Transverse colon (tissue), 4 donors: ENCODE measurements around the gene ADK. TPM values are rescaled to one million over a fixed set of nuclear protein-coding genes. Genes with fewer than 3 reads are reported as not detected.

Experiments used
- DNase-seq: peaks from one replicate; pipeline ENCODE4 v3.0.0-alpha.2; 2019
- H3K27ac ChIP-seq, 4 donors: fragments of 200-600 bp; sonication (generic); 2 replicates each; pipeline ENCODE4 v1.5.1; 2016 to 2018; ENCODE audit warnings: inconsistent platforms in 4 of 4
- H3K27me3 ChIP-seq: fragments of 200-600 bp; sonication (generic); 2 replicates; pipeline ENCODE4 v1.5.1; 2017; ENCODE audit warnings: inconsistent platforms
- H3K36me3 ChIP-seq, 4 donors: fragments of 200-600 bp; sonication (generic); 2 replicates each; pipeline ENCODE4 v1.5.1; 2017 to 2019; ENCODE audit warnings: inconsistent platforms in 4 of 4
- H3K4me1 ChIP-seq, 4 donors: fragments of 200-600 bp; sonication (generic); 2 replicates each; pipeline ENCODE4 v1.5.1; 2017 to 2020; ENCODE audit warnings: inconsistent platforms in 4 of 4
- H3K4me3 ChIP-seq, 4 donors: fragments of 200-600 bp; sonication (generic); 1 replicate in 1 of 4; 2 replicates in 3 of 4; pipeline versions ENCODE4 v1.5.1 to v1.6.1; 2017 to 2019; ENCODE audit warnings: inconsistent platforms in 4 of 4
- H3K9me3 ChIP-seq, 2 donors: fragments of 200-600 bp; sonication (generic); 2 replicates each; pipeline ENCODE4 v1.5.1; 2017 to 2019; ENCODE audit warnings: inconsistent platforms in 2 of 2
- EP300 ChIP-seq: sonication (generic); formaldehyde crosslinking; IDR thresholded peaks from one replicate; pipeline ENCODE4 v1.6.1; 2017; ENCODE audit warnings: antibody characterized with exemption, low read depth
- POLR2A ChIP-seq: fragments of 450-650 bp; IDR thresholded peaks from one replicate; pipeline ENCODE4 v1.6.1; 2016; ENCODE audit warnings: antibody characterized with exemption, mild to moderate bottlenecking, moderate library complexity
- POLR2AphosphoS5 ChIP-seq, 3 donors: sonication (generic); formaldehyde crosslinking; IDR thresholded peaks; one replicate each; pipeline ENCODE4 v1.6.1; 2016; ENCODE audit warnings: antibody characterized with exemption in 3 of 3
- WGBS, 2 donors: methylation state at CpG; one replicate each; pipeline ENCODE4 v1.1.5; 2018; ENCODE audit warnings: low coverage in 1 of 2; 5-methylcytosine and 5-hydroxymethylcytosine counted together
- in situ Hi-C, 4 donors: fragments of 200-750 bp; cut with MboI; loops; one replicate each; pipeline versions ENCODE4 v1.15.0 to v1.15.1; 2017; ENCODE audit warnings: low sequenced_read_pairs in 3 of 4, low pct_ligation_motif_present in 1 of 4, low pct_unique_long_range_greater_than_20kb in 1 of 4
- intact Hi-C: fragments of 100-400 bp; cut with DNase I; formaldehyde crosslinking; loops from one replicate; pipeline ENCODE4 v1.15.1; 2023; ENCODE audit warnings: low total_unique reads
- total RNA-seq, 4 donors: library from RNA; depleted of rRNA; stranded (reverse); fragments of >200 nt; gene quantifications; one replicate each; pipeline ENCODE4 v1.1.0, GENCODE V29; 2016
- TF ChIP-seq, protein P1 (sequence below), 5 experiments: fragments of 200-600 bp in 3 of 5; fragments of 450-650 bp in 2 of 5; sonication (generic) in 3 of 5; IDR thresholded peaks; 1 replicate in 2 of 5; 2 replicates in 3 of 5; pipeline ENCODE4 v1.5.1; 2016 to 2017; ENCODE audit warnings: antibody characterized with exemption in 5 of 5, inconsistent platforms in 3 of 5, mild to moderate bottlenecking in 2 of 5, moderate library complexity in 1 of 5

ADK gene
- total RNA-seq, 4 donors from 2014 or later: 6.8 to 25.2 (median 14.8) TPM

GRCh38 chr10:74194545-74194944 lies 43.5 kb downstream of the ADK start:
- TF ChIP-seq POLR2A (no peak), EP300 (no peak), POLR2AphosphoS5 (IDR thresholded peaks at IDR 0.05) (no peak)
- TF ChIP-seq, protein P1, sequence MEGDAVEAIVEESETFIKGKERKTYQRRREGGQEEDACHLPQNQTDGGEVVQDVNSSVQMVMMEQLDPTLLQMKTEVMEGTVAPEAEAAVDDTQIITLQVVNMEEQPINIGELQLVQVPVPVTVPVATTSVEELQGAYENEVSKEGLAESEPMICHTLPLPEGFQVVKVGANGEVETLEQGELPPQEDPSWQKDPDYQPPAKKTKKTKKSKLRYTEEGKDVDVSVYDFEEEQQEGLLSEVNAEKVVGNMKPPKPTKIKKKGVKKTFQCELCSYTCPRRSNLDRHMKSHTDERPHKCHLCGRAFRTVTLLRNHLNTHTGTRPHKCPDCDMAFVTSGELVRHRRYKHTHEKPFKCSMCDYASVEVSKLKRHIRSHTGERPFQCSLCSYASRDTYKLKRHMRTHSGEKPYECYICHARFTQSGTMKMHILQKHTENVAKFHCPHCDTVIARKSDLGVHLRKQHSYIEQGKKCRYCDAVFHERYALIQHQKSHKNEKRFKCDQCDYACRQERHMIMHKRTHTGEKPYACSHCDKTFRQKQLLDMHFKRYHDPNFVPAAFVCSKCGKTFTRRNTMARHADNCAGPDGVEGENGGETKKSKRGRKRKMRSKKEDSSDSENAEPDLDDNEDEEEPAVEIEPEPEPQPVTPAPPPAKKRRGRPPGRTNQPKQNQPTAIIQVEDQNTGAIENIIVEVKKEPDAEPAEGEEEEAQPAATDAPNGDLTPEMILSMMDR (IDR thresholded peaks at IDR 0.05): no peak
- intact Hi-C loops: no loop called here
- H3K27ac ChIP-seq: no peak overlapping the region
- no peak for DNase-seq
- peaks cover 5 to 33% (median 10%) of the 10 kb centered on the region in 4 donors for H3K4me1 ChIP-seq
- in situ Hi-C loops: no loop called here
- H3K27me3 ChIP-seq: no peaks in the 10 kb centered on the region
- 69 to 75% methylated on average over 3 of the region's 3 CpGs for WGBS, 2 donors
- H3K36me3 ChIP-seq: no peaks in the 10 kb centered on the region
- no peaks in the 10 kb centered on the region for H3K9me3 ChIP-seq
- no peak overlapping the region for H3K4me3 ChIP-seq

DNA sequence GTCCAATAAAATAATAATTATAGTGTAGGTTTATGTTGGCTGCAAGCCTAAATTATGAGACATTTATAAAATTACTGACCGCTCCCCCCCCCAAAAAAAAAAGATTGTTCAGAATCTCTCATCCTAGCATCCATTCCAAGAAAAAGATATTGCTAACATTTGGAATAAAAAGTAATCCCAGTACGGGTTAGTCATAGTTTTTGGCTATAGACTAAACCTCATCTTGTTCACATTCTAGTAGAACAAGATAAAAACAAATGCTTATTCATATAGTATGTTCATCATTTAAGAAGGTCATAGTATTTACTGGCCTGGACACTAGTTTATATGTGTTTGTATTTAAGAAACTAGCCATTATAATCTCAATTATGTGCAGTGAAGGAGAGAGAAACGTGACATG lies 44.0 kb downstream of the ADK start:
- TF ChIP-seq EP300 (no peak), POLR2AphosphoS5 (IDR thresholded peaks at IDR 0.05) (no peak), POLR2A (no peak)
- TF ChIP-seq, protein P1 (IDR thresholded peaks at IDR 0.05): no peak
- no peak for DNase-seq
- 79 to 80% methylated on average over 3 of the region's 3 CpGs for WGBS, 2 donors

DNA sequence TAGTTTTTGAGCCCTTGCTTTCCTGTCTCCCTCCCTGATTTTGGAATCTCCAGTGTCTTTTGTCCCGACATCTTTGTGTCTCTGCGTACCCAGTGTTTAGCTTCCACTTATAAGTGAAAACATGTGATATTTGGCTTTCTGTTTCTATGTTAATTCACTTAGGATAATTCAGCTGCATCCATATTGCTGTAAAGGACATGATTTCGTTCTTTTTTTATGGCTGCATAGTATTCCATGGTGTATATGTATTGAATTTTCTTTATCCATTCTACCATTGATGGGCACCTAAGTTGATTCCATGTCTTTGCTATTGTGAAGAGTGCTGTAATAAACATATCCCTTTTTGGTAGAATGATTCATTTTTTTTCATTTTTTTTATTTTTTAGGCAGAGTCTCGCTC lies 48.3 kb downstream of the ADK start:
- Histone ChIP-seq H3K27me3 (no peaks in the 10 kb centered on the region), H3K9me3 (no peaks in the 10 kb centered on the region), H3K27ac (no peak overlapping the region), H3K4me3 (no peak overlapping the region), H3K4me1 (peaks cover 0 to 4% (median 0%) of the 10 kb centered on the region in 4 donors), H3K36me3 (no peaks in the 10 kb centered on the region)
- WGBS, 2 donors: 95 to 97% methylated on average over 3 to 4 of the region's 4 CpGs
- DNase-seq: no peak
- TF ChIP-seq POLR2AphosphoS5 (IDR thresholded peaks at IDR 0.05) (no peak), POLR2A (no peak), EP300 (no peak)
- in situ Hi-C loops: no loop called here
- intact Hi-C loops: no loop called here

More for the DNA sequence above, 44.0 kb downstream of the ADK start:
- Histone ChIP-seq H3K27ac (no peak overlapping the region), H3K36me3 (no peaks in the 10 kb centered on the region), H3K27me3 (no peaks in the 10 kb centered on the region), H3K9me3 (no peaks in the 10 kb centered on the region), H3K4me1 (peaks cover 4 to 28% (median 6%) of the 10 kb centered on the region in 4 donors), H3K4me3 (no peak overlapping the region)
- intact Hi-C loops (no loop called here), in situ Hi-C loops (no loop called here)

DNA sequence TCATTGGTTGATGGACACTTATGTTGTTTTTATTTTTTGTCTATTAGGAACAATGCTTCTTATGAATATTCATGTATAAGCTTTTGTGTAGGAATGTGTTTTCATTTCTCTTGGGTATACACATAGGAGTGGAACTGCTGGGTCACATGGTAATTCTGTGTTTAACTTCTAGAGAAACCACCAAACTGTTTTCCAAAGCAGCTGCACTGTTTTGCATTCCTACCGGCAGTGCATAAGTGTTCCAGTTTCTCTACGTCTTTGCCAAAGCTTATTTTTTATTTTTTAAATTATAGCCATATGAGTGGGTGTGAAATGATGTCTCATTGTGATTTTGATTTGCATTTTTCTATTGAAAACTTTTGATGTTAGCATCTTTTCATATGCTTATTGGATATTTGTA lies 51.3 kb downstream of the ADK start:
- intact Hi-C loops (no loop called here), in situ Hi-C loops (no loop called here)

More for the DNA sequence above, 51.3 kb downstream of the ADK start:
- H3K27me3 ChIP-seq: no peaks in the 10 kb centered on the region
- no peak for DNase-seq
- no peak overlapping the region for H3K27ac ChIP-seq
- 77 to 86% methylated on average over 2 of the region's 2 CpGs for WGBS, 2 donors
- no peaks in the 10 kb centered on the region for H3K9me3 ChIP-seq
- TF ChIP-seq POLR2AphosphoS5 (IDR thresholded peaks at IDR 0.05) (no peak), POLR2A (no peak), EP300 (no peak)
- TF ChIP-seq, protein P1 (IDR thresholded peaks at IDR 0.05): no peak
- H3K36me3 ChIP-seq: no peaks in the 10 kb centered on the region
- no peaks in the 10 kb centered on the region for H3K4me1 ChIP-seq
- H3K4me3 ChIP-seq: no peak overlapping the region
